GM12872 (cell line): ENCODE measurements around the gene FNDC10.

Experiments
- TF ChIP-seq, protein P1 (sequence below): IDR thresholded peaks from 3 replicates; pipeline ENCODE4 v1.5.1; 2011; ENCODE audit warnings: low read depth, mild to moderate bottlenecking, low read length, moderate library complexity; ENCODE audit not compliant: insufficient read depth

The FNDC10 gene

DNA sequence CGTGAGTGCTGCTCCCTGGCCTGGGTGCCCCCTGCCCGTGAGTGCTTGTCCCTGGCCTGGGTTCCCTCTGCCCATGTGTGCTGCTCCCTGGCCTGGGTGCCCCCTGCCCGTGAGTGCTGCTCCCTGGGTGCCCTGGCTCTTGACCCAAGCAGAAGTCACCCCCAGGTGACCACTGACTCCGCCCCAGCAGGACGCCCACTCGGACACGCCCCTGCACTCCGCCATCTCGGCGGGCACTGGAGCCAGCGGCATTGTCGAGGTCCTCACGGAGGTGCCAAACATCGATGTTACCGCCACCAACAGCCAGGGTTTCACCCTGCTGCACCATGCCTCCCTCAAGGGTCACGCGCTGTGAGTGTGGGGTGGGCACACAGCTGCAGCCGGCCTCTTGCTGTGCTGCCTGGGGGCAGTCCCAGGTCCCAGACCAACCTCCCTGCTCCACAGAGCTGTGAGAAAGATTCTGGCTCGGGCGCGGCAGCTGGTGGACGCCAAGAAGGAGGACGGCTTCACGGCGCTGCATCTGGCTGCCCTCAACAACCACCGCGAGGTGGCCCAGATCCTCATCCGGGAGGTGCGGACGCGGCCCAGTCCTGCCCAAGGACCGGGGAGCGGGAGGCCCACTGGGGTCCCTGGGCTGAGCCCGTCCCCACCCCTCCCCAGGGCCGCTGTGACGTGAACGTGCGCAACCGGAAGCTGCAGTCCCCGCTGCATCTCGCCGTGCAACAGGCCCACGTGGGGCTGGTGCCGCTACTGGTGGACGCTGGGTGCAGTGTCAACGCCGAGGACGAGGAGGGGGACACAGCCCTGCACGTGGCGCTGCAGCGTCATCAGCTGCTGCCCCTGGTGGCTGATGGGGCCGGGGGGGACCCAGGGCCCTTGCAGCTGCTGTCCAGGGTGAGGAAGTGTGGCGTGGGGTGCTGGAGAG lies 28.2 kb upstream of the FNDC10 start:
- TF ChIP-seq, protein P1, sequence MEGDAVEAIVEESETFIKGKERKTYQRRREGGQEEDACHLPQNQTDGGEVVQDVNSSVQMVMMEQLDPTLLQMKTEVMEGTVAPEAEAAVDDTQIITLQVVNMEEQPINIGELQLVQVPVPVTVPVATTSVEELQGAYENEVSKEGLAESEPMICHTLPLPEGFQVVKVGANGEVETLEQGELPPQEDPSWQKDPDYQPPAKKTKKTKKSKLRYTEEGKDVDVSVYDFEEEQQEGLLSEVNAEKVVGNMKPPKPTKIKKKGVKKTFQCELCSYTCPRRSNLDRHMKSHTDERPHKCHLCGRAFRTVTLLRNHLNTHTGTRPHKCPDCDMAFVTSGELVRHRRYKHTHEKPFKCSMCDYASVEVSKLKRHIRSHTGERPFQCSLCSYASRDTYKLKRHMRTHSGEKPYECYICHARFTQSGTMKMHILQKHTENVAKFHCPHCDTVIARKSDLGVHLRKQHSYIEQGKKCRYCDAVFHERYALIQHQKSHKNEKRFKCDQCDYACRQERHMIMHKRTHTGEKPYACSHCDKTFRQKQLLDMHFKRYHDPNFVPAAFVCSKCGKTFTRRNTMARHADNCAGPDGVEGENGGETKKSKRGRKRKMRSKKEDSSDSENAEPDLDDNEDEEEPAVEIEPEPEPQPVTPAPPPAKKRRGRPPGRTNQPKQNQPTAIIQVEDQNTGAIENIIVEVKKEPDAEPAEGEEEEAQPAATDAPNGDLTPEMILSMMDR = no peak

- TF ChIP-seq, protein P1 = no peak
Observed at GRCh38 chr1:1627261-1627828, 27.4 kb upstream of the FNDC10 start.

GRCh38 chr1:1626207-1627141 lies 26.5 kb upstream of the FNDC10 start:
- TF ChIP-seq, protein P1 = no peak

DNA sequence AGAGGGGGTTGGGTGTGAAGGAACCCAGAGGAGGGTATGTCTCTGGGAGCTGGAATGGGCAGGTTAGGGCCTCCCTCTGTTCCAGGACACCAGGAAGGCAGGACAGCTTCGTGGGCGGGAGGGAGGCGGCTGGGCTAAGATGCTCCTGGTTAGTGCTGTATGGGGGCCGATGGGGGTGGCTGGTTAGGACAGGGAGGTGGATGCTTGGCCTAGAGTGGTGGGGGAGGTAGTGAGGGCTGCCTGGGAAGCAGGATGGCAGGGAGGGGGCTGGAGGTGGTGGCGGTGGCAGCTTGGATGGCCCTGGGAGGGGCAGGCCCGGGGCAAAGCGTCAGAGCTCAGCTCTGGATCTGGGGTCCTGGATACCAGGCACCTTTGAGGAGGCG lies 25.9 kb upstream of the FNDC10 start:
- TF ChIP-seq, protein P1 = no peak

- TF ChIP-seq, protein P1 = no peak
Observed at GRCh38 chr1:1625404-1625775, 25.5 kb upstream of the FNDC10 start.

DNA sequence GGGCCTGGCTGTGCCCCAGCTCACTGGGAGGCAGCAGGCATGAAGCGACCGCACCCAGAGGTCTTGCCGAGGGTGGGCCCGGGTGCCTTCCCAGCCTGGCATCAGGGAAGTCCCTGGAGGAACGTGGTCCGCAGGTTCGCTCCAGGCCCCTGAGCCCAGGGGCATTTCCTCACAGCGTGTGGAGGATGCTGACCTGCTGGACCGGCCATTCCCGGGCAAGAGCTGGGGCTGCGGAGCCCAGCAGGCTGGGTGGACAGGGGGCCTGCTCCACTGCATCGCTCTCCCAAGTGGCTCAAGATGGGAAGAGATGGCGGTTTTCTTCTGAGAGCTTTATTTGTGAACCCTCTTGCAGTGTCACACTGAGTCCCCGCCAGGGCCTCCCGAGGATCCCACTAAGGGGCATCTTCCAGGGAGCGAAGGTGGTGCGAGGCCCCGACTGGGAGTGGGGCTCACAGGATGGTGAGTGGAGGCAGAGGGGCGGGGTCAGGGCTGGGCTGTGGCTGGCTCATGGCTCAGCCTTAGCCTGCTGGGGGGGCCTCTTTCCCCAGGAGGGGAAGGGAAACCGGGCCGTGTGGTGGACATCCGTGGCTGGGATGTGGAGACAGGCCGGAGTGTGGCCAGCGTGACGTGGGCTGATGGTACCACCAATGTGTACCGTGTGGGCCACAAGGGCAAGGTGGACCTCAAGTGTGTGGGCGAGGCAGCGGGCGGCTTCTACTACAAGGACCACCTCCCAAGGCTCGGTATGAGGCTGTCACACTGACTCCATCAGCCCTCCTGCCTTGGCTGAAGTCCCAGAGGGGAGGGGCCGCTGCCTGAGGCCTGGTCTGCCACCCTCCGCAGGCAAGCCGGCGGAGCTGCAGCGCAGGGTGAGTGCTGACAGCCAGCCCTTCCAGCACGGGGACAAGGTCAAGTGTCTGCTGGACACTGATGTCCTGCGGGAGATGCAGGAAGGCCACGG lies 24.8 kb upstream of the FNDC10 start:
- TF ChIP-seq, protein P1 = no peak
